ENCODE data around the gene DBP.
"Not testable (repeated sequence)": the region's sequence is repeated elsewhere in the genome, so short reads cannot be mapped to it uniquely, and the experiment has no call there.

The DBP gene

DNA sequence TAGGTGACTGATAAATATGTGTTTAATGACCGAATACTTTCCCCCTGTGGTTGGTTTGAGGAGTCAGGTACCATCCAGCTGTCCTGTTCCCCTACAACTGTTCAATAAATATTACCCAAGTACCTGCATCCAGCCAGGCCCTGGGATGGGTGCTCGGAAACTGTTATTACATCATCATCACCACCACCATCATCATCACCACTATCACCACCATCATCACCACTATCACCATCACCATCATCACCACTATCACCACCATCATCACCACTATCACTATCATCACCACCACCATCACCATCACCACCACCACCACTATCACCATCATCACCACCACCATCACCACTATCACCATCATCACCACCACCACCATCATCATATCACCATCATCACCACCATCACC lies 31.6 kb upstream of the DBP start:
- no peak for DNase-seq

DNA sequence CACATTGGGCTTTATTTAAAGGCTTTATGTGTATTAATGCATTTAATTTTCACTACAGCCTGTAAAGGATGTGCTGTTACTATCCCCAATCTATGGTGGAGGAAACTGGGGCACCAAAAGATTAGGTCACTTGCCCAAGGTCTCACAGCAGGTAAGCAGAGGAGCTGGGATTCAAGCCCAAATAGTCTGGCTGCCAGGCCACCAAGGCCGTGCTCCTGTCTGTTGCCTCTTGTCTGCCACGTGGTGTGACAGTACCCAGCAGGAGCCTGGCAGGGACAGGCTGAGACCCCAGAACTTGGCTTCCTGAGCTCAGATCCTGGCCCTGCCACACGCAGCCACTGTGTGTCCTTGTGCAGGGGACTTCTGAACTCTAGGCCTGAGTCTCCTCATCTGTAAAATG lies 31.2 kb upstream of the DBP start:
- no peak for DNase-seq

DNA sequence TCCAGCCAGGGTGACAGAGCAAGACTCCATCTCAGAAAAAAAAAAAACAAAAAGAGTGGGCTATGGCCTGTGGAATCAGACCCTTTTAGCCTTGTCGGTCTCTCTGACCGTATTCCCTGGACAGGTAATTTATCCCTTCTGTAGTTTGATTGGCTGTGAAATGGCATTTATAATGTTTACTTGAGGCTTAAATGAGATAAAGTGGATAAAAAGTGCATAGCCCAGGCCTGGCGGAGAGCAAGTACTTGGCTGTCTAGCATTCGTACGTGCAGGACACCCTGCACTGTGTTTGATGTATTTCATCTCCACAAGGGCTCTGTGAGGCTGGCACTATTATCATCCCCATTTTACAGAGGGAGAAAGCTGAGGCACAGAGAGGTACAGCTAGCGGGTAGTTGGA lies 28.6 kb upstream of the DBP start:
- no peak for DNase-seq

DNA sequence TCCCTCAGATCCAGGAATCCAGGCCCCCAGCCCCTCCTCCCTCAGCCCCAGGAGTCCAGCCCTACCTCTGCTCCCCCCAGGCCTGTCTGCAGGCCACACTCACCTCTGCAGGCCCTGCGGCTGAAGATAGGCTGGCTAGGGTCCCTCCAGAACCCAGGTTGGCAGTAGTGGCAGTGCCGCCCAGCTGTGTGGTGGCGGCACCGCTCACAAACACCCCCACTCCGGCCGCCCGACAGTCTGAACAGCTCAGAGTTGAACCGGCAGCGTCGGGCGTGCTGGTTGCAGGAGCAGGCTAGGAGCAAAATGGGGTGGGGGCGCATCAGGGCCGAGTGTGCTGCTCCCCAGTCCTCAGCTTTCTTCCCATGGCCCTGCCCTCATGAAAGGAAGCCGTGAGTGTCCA lies 27.3 kb upstream of the DBP start:
- no peak for DNase-seq

DNA sequence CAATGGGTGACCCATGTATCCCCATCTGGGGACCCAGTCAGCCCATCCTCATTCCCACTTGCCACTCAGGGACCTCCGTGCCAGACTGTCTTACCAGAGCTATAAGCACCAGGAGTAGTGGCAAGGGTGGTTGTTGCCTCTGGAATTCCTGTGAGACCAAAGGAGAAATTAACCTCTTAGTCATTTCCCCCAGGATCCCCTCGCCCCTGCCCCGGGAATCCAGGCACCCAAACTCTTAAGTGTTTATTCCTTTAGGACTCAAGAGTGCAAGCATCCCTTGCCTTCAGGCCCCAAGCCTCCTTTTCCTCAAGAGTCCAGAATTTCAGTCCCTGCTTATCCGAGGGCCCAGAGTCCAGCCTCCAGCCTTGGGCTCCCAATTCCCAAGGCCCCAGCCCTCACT lies 26.5 kb upstream of the DBP start:
- no peak for DNase-seq

DNA sequence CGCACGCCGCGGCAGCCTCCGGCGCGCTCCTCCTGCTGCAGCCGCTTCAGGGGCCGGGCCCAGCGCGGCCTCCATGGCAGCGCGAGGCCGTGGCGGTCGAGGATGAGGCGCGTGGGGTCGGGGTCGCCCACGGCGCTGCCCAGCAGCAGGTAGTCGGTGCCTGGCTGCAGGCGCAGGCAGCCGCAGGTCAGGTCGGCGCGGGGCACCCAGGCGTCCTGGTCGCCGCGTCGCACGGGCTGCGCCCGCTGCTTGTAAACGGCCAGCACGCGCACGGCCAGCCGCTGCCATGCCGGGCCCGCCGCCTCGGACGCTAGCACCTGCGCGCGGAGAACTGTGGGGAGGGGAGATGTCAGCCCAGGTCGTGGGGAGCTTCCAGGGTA lies 24.5 kb upstream of the DBP start:
- DNase-seq, result no peak

DNA sequence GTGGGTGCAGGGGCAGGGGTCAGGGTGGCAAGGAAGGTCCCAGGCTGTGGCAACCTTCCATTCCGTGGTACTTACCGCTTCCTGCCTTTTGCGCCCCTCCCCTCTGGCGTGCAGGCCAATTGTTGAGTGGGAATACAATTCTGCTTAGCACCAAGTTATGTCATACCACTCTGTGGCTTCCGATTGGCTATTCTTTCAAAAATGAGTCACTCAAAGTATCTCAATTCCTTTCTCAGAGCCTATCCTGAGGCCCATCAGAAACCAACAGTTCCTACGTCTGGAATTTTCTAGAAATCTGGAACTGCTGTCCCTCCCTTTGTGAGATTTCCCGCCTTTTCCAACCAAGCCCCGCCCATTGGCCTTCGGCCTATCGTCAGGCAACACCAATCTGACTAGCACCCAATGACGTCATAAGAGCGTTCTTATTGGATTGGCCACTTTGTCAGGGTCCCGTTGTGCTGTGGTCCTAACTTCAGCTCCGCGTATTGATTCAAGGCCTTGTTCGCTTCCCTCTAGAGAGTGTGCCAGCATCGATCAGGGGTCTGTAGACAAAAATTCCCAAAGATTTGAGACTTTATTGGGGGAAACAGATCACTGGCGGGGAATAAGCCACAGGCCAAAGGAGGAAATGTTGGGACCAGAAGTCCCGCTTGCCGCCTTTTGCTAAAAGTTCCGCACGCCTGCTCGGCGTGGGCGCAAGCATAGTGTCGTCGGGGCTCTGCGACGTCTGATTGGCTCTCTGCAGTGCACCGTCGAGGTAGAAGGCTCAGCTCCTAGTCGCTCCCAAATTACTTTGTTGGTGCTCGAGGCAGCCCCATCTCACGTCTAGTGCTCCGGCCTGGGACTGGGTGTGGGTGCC lies 23.9 kb upstream of the DBP start:
- DNase-seq, result peak; percentile 64

DNA sequence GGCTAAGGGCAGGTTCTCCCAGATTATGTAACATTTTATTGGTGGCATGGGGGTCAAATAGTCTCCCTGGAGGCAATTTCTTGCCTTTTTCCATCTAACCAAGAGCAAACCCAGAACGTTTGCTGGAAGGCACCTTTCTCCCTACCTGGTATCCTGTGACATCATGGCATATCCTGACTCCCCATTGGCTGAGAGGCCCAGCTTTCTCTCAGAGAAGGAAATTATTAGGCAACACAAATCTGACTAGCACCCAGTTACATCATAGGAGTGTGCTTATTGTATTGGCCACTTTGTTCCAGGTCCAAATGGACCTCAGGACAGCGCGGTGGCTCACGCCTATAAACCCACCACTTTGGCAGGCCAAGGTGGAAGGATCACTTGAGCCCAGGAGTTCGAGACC lies 22.6 kb upstream of the DBP start:
- DNase-seq, result no peak

DNA sequence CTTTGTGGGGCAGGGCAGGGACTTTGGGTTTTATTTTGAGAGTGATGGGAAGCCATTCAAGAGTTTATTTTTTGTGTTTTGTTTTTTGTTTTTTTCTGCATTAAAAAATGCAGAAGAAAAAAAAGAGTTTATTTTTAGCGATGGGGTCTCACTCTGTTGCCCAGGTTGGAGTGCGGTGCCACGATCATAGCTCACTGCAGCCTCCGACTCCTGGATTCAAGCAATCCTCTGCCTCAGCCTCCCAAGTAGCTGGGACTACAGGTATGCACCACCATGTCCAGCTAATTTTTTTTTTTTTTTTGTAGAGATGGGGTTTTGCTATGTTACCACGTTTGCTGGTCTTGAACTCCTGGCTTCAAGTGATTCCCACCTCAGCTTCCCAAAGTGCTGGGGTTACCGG lies 21.3 kb upstream of the DBP start:
- no peak for DNase-seq

DNA sequence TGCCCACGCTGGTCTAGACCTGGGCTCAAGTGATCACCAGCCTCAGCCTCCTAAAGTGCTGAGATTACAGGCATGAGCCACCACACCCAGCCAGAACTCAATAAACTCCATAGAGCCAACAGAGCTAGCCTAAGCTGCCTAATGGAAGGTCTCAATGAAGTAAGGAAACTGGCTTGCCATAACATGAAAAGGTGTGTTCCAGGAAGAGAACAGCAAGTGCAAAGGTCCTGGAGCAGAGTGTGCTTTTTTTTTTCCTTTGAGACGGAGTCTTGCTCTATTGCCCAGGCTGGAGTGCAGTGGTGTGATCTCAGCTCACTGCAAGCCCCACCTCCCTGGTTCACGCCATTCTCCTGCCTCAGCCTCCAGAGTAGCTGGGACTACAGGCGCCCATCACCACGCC lies 20.6 kb upstream of the DBP start:
- not testable (repeated sequence) for DNase-seq

DNA sequence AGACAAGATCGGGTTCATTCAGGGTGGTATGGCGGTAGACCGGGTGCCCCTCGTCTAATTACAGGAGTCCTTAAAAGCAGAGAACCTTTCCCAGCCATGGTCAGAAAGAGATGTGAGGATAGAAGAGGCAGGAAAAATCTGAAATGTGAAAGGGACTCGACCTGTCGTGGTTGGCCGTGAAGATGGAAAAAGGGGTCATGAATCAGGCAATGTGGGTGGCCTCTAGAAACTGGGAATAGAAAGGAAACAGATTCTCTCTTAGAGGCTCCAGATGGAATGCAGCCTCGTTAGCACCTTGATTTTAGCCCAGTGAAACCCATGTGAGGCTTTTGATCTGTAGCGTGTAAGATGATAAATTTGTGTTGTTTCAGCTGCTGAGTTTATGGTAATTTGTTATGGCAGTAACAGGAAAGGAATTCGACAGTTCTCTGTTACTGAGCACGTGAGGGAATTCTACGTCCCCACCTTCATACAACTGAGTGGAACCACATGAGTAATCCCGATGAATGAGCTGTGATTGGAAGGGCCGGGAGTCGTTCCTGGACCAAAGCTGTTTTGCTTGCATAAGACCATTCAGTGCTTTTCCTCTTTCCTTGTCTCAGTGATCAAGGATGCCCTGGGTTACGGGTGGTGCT lies 19.8 kb upstream of the DBP start:
- DNase-seq, result peak; percentile 48

DNA sequence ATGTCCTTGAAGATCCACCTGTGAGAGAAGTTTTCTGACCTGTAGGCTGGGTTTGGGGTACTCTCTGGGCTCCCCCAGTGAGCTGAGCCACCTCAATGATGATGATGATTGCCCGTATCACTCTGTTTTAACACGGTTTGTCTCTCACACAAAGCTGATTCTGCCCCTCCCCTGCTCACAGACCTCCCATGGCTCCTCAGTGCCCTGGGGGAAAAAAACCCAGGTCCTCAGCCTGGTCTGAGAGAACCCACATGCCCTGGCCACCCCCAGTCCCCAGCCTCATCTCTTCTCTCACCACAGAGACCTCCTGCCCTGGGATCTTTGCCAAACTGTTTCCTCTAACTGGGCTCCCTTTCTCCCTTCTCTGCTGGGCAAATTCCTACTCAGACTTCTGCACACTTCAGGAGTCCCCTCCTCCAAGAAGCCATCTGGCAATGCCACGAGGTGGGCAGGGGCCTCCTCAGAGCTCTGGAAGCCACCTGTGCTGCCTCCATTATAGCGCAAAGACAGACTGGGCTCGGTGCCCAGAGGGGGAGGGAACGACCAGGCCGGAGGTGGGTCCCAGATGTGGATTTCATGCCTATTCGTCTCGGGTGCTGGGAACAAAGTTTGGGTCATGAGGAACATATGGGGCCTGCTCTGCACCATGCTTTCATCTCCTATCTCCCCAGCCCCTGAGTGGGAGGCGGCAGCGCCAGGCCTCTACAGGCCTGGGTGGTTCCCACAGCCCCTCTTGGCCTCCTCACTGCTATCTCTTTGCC lies 17.3 kb upstream of the DBP start:
- peak; percentile 27 for DNase-seq

DNA sequence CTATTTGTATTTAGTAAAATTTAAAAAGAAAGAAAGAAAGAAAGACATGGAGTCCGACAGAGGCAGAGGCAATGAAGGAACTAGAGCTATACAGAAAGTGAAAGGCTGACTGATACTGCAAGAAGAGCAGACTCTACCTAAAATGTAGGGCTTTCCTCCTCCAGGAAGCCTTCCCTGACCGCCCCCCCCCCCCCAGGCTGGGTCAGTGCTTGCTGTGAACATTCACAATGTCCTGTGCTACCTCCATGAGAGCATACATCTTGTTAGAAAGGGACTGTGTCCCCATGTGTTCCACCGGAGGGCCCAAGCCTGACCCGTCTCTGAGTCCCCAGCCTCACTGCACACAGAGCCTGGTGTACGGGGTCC lies 14.5 kb upstream of the DBP start:
- no peak for DNase-seq

DNA sequence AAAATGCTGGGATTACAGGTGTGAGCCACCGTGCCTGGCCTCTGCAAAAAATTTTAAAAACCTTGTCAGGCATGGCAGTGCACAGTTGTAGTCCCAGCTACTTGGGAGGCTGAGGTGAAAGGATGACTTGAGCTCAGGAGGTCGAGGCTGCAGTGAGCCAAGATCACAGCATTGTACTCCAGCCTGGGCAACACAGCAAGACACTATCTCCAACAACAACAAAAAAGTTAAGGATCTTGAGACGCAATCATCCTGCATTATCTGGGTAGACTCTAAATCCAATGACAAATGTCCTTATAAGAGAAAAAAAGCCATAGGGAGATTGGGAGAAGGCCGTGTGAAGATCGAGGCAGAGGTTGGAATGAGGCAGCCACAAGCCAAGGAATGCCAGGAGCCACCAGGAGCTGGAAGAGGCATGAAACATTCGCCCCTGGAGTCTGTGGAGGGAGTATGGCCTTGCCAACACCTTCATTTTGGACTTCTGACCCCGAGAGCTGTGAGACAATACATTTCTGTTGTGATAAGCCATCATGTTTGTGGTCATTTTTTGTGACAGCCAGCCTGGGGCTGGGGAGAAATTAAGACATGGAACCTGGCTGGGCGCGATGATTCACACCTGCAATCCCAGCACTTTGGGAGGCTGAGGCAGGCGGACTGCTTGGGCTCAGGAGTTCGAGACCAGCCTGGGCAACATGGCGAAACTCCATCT lies 13.9 kb upstream of the DBP start:
- no peak for DNase-seq

DNA sequence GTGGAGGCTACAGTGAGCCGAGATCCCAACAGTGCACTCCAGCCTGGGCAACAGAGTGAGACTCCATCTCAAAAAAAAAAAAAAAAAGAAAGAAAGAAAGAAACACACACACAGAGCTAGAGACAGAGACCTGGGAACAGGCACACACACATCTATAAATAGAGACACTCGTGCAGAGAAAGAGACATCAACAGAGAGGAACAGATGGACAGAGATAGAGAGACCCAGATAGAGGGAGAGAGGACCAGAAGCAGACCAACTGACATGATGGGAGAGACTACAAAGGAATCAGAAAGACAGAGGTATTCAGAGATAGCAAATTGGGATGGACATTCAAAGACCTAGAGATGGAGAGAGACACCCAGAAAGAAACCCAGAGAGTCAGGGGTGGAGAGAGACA lies 11.0 kb upstream of the DBP start:
- DNase-seq, result no peak

DNA sequence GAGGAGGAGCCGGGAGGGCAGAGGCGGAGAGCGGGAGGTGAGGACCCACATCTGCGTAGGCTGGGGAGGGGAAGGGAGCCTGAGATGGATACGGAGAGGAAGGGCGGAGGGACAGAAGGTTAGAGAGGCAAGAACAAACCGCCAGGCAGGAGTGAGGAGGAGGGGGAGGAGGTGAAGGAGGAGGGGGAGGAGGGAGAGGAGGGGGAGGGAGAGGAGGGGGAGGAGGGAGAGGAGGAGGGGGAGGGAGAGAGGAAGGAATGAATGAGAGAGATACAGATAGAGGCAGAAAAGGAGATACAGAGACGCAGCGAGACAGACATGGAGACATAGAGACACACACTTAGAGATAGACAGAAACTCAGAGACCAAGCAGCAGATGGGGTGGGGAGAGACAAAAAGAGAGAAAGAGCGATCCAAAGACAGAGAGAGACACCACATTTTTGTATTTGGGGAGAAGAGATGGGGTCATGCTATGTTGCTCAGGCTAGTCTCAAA lies 9.6 kb upstream of the DBP start:
- DNase-seq, result peak; percentile 29

DNA sequence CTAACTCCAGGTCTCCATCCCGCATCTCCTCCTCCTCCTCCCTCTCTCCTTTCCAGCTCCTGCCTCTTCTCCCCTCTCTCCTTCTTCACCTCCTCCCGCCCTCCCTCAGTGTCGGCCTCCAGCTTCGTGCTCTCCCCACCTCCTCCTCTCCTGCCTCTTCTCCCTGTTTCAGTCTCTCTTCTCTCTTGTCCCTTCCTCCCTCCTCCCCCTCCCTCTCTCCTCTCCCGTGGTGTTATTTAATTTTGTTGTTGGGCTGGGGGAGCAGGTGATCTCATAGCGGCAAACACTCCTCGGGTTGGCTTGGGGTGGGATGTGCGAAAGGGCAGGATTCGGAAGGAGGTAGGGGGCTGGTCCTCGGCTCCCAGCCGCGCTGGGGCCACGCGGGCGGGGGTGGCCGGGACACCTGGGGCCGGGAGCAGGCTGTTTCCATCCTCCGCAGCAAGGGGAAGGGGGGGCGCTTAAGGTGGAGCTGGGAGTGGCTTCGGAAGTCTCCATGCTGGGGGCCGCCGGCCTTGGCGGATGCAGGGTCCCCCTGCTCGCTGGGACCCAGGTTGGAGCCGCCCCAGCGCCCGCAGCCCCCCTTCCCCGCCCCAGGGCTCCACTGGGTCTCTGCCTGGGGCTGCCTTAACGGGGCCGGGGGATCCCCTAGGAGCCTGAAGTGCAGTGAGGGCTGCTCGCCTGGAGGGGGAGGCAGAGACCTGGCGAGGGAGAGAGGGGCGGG lies 9.0 kb upstream of the DBP start, which contains the start of gene CA11:
TSS of gene CA11 (minus strand) at position 187 of the 721 bp plus-strand sequence. CDS start 555 bp downstream, outside the sequence.
- DNase-seq, result peak; percentile 84

DNA sequence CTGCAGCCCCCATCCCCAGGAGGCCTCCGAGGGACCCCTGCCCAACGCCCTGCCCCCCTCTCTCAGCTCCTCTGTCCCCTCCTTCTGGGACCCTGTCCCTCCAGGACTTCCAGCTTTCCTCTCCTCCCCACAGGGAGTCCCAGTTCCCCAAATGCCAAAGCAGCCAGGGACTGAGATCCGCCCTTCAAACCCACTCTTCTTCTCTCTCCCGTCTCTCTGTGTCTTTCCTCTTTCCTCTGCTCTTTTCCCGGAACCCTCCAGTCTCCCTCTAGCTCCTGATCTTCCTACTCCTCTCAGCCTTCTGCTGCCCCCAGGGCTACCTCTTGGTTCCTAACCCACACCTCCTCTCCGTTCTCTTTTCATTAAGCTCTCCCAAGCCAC lies 8.4 kb upstream of the DBP start:
- peak; percentile 80 for DNase-seq

DNA sequence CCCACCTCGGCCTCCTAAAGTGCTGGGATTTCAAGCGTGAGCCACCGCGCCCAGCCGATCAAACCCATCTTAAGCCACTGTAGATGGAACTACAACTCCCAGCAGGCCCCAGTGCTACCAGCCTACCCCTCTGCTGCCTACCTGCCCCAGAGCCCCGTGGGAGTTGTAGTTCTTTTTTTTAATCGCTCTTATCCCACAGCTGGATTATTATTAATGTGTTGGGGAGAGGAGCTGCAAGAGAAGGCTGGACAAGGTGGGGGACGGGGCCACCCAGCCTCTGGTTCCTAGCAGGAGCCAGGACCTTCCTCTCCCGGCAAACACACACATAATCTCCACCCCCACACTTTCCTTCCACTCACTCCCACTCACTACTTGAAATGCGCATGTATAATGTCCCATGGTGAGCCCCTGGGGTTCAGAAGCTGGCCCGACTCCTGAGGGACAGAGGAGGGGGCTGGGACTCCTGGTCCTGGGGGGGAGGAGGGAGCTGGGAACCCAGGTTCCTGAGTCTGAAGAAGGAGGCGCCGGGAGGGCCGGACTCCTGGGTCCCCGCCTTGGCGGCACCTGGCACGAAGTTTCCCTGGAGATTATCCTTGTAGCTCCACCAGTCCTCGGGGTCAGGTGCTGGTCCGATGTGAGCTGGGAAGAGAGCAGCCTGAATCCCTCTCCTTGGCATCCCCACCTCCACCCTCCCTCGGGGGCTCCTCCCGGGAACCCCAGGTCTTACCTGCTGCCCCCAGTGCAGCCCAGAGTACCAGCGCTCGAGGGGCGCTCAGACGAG lies 7.8 kb upstream of the DBP start:
- DNase-seq, result peak; percentile 76

DNA sequence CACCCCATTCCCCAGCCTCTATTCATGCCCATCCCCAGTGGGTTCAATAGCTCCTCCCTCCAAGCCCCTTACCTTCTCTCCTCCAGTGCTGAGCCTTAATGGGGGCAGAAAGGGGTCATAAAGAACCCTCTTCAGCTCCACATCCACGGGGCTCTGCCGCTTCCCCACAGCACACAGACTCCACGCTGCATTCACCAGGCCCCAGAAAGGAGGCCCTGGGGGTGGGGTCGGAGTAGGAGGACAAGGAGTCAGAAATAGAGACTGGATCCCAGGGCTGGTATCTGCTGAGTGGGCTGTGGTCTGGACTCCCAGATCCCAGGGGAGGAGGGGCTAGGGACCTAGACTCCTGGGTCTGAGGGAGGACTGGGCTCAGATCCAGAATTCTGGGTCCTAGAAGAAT lies 7.2 kb upstream of the DBP start:
- DNase-seq, result no peak

DNA sequence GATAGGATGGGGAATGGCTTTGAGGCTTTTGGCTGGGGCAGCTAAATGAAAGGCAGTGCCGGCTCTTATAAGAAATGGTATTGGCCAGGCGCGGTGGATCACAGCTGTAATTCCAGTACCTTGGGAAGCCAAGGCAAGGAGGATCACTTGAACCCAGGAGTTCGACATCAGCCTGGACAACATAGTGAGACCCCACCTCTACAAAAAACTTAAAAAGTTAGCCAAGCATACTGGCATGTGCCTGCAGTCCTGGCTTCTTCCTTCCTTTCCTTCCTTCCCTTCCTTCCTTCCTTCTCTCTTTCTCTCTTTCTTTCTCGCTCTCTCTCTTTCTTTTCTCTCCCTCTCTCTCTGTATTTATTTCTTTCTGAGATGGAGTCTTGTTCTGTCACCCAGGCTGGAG lies 5.7 kb upstream of the DBP start:
- no peak for DNase-seq

Measured in right kidney (tissue), 1 donor.